Stimulated activated naive CD4-positive, alpha-beta T cell treated with Interleukin-2 at 50 U/mL for 16 hours (primary cell): ENCODE data around the gene HLA-G.
A peak's percentile ranks its signal among the peaks of the same experiment; 100 is the strongest.

ENCODE experiments used
- DNase-seq: peaks from one replicate; lab custom pipeline; 2025; lab: John Stamatoyannopoulos, UW

HLA-G gene

GRCh38 chr6:29816030-29816429 is 11.6 kb upstream of the HLA-G start:
- no peak for DNase-seq

GRCh38 chr6:29818892-29819291 is 8.7 kb upstream of the HLA-G start:
- no peak for DNase-seq

GRCh38 chr6:29824144-29824543 is 3.5 kb upstream of the HLA-G start:
- DNase-seq = no peak

- DNase-seq = no peak
These were observed 1.8 kb upstream of the HLA-G start for GRCh38 chr6:29825848-29826247.

GRCh38 chr6:29826271-29826670 is 1.4 kb upstream of the HLA-G start:
- no peak for DNase-seq

GRCh38 chr6:29828471-29828797 is 809 bp downstream of the HLA-G start:
- peak; percentile 10 for DNase-seq

GRCh38 chr6:29829766-29830165 is 2.1 kb downstream of the HLA-G start:
- no peak for DNase-seq

GRCh38 chr6:29830409-29830808 is 2.8 kb downstream of the HLA-G start:
- no peak for DNase-seq

- no peak for DNase-seq
These were observed 4.2 kb downstream of the HLA-G start for GRCh38 chr6:29831776-29832175.

GRCh38 chr6:29834564-29835436 is 7.2 kb downstream of the HLA-G start:
- DNase-seq = peak; percentile 38

- DNase-seq = no peak
These were observed 12.3 kb downstream of the HLA-G start for GRCh38 chr6:29839917-29840316.

GRCh38 chr6:29841030-29841429 is 13.4 kb downstream of the HLA-G start:
- DNase-seq = no peak

- peak; percentile 70 for DNase-seq
These were observed 17.9 kb downstream of the HLA-G start for GRCh38 chr6:29845405-29846006.

GRCh38 chr6:29847871-29848630 is 20.4 kb downstream of the HLA-G start:
- peak; percentile 74 for DNase-seq

GRCh38 chr6:29850011-29850553 is 22.5 kb downstream of the HLA-G start:
- peak; percentile 12 for DNase-seq

GRCh38 chr6:29851190-29851589 is 23.6 kb downstream of the HLA-G start:
- DNase-seq = no peak

GRCh38 chr6:29853245-29853644 is 25.6 kb downstream of the HLA-G start:
- no peak for DNase-seq

GRCh38 chr6:29858006-29858405 is 30.4 kb downstream of the HLA-G start:
- DNase-seq = no peak

GRCh38 chr6:29861521-29862255 is 34.1 kb downstream of the HLA-G start:
- DNase-seq = no peak

- DNase-seq = no peak
These were observed 36.6 kb downstream of the HLA-G start for GRCh38 chr6:29864037-29864810.

- DNase-seq = no peak
These were observed 38.0 kb downstream of the HLA-G start for GRCh38 chr6:29865631-29866030.
